OCI-LY7 (cell line): ENCODE data around the gene SH3RF3. TPM values are rescaled to one million over a fixed set of nuclear protein-coding genes. Genes with fewer than 3 reads are reported as not detected.

Source experiments
- BruUV-seq: library from RNA; stranded (reverse); fragments of 400-500 nt; replicated peaks from 2 replicates; lab custom pipeline; 2021; lab: Mats Ljungman, UMichigan
- CTCF ChIA-PET: fragments of 300-600 bp; sonication (Branson Sonifier 250); formaldehyde crosslinking; loops from one replicate; lab custom pipeline; 2022; ENCODE audit warnings: antibody characterized with exemption; ENCODE audit not compliant: unreplicated experiment; lab: Charles Lee
- POLR2A ChIA-PET: fragments of 300-600 bp; sonication (Branson Sonifier 250); formaldehyde crosslinking; loops from one replicate; lab custom pipeline; 2022; ENCODE audit warnings: antibody characterized with exemption; lab: Charles Lee
- DNase-seq: peaks from one replicate; pipeline ENCODE4 v3.0.0-alpha.2; 2015; ENCODE audit warnings: low spot score
- H2AFZ ChIP-seq: fragments of 200-600 bp; sonication (generic), shearing (Covaris generic); 2 replicates; pipeline ENCODE4 v1.6.1; 2014; ENCODE audit warnings: mild to moderate bottlenecking, antibody characterized with exemption, low read length, moderate library complexity
- H3K27ac ChIP-seq: fragments of 200-600 bp; sonication (generic); 2 replicates; pipeline ENCODE4 v1.5.1; 2014; ENCODE audit warnings: mixed run types, low read depth, mild to moderate bottlenecking, moderate library complexity, low read length, inconsistent platforms; ENCODE audit not compliant: poor library complexity, severe bottlenecking
- H3K36me3 ChIP-seq: fragments of 200-600 bp; sonication (generic); 2 replicates; pipeline ENCODE4 v1.6.1; 2014; ENCODE audit warnings: mild to moderate bottlenecking, antibody characterized with exemption, low read length, moderate library complexity, mixed read lengths; ENCODE audit not compliant: insufficient read depth
- H3K4me1 ChIP-seq: fragments of 200-600 bp; sonication (generic); 2 replicates; pipeline ENCODE4 v1.5.1; 2014; ENCODE audit warnings: mild to moderate bottlenecking, low read length; ENCODE audit not compliant: insufficient read depth, poor library complexity, severe bottlenecking
- H3K4me2 ChIP-seq: fragments of 200-600 bp; sonication (generic); 2 replicates; pipeline ENCODE4 v1.6.1; 2014; ENCODE audit warnings: mild to moderate bottlenecking, low read length
- H3K4me3 ChIP-seq: fragments of 200-600 bp; sonication (generic); 2 replicates; pipeline ENCODE4 v1.5.1; 2014; ENCODE audit warnings: mild to moderate bottlenecking, low read depth, low read length; ENCODE audit not compliant: poor library complexity, severe bottlenecking
- H3K79me2 ChIP-seq: fragments of 200-600 bp; sonication (generic); 2 replicates; pipeline ENCODE4 v1.6.1; 2016; ENCODE audit warnings: low read depth, mild to moderate bottlenecking, low read length, moderate library complexity, mixed read lengths; ENCODE audit not compliant: insufficient read depth
- H3K9me2 ChIP-seq: fragments of 200-600 bp; sonication (generic); 2 replicates; pipeline ENCODE4 v1.6.1; 2016; ENCODE audit warnings: mild to moderate bottlenecking, low read length, mixed read lengths; ENCODE audit not compliant: insufficient read depth
- H3K9me3 ChIP-seq: fragments of 200-600 bp; sonication (generic); 2 replicates; pipeline ENCODE4 v1.6.1; 2014; ENCODE audit warnings: mild to moderate bottlenecking, mixed run types, low read length, mixed read lengths
- H4K20me1 ChIP-seq: fragments of 200-600 bp; sonication (generic); 2 replicates; pipeline ENCODE4 v1.6.1; 2014; ENCODE audit warnings: mild to moderate bottlenecking, antibody characterized with exemption, low read length, moderate library complexity, mixed read lengths; ENCODE audit not compliant: insufficient read depth
- CTCF ChIP-seq: fragments of 200-600 bp; sonication (generic); conservative IDR thresholded peaks from 2 replicates; pipeline ENCODE4 v1.5.1; 2014; ENCODE audit warnings: mild to moderate bottlenecking, antibody characterized with exemption, low read length, moderate library complexity, mixed read lengths
- EZH2phosphoT487 ChIP-seq: fragments of 200-600 bp; sonication (generic); IDR thresholded peaks from 2 replicates; pipeline ENCODE4 v1.6.1; 2018; ENCODE audit warnings: low read depth, borderline replicate concordance, mild to moderate bottlenecking, mixed run types, antibody characterized with exemption, low read length, moderate library complexity, mixed read lengths
- intact Hi-C: fragments of 100-400 bp; cut with micrococcal nuclease; formaldehyde crosslinking; loops from one replicate; pipeline ENCODE4 v1.10.0; 2022; ENCODE audit not compliant: unreplicated experiment
- total RNA-seq, 2 experiments: library from RNA; depleted of rRNA in 1 of 2; stranded (reverse); fragments of >200 nt in 1 of 2; shearing (Covaris generic) in 1 of 2; gene quantifications; 2 replicates each; pipeline ENCODE4 v1.2.3, GENCODE V29; 2014 to 2022

SH3RF3 gene
- total RNA-seq, 2 experiments from 2014 or later, result not detected

GRCh38 chr2:109356324-109357035 is 227.5 kb downstream of the SH3RF3 start:
- H3K4me3 ChIP-seq, result no peak overlapping the region
- no peaks in the 10 kb centered on the region for H3K9me3 ChIP-seq
- TF ChIP-seq EZH2phosphoT487 (no peak), CTCF (no peak)
- no peaks in the 10 kb centered on the region for H3K9me2 ChIP-seq
- POLR2A ChIA-PET, result no interaction called here
- no TSS peak for BruUV-seq
- intact Hi-C loops, result no loop called here
- no peaks in the 10 kb centered on the region for H4K20me1 ChIP-seq
- H2AFZ ChIP-seq, result no peak overlapping the region
- H3K36me3 ChIP-seq, result no peaks in the 10 kb centered on the region
- DNase-seq, result no peak
- no peaks in the 10 kb centered on the region for H3K79me2 ChIP-seq
- no peak overlapping the region for H3K4me2 ChIP-seq
- CTCF ChIA-PET, result no interaction called here
- no peak overlapping the region for H3K27ac ChIP-seq
- no peaks in the 10 kb centered on the region for H3K4me1 ChIP-seq

GRCh38 chr2:109364217-109364616 is 235.2 kb downstream of the SH3RF3 start:
- H3K27ac ChIP-seq, result no peak overlapping the region
- TF ChIP-seq CTCF (no peak), EZH2phosphoT487 (no peak)
- no peaks in the 10 kb centered on the region for H3K79me2 ChIP-seq
- no peak for DNase-seq
- no peak overlapping the region for H2AFZ ChIP-seq
- POLR2A ChIA-PET, result no interaction called here
- H4K20me1 ChIP-seq, result no peaks in the 10 kb centered on the region
- H3K4me2 ChIP-seq, result no peak overlapping the region
- no peak overlapping the region for H3K4me3 ChIP-seq
- no peaks in the 10 kb centered on the region for H3K9me3 ChIP-seq
- intact Hi-C loops, result no loop called here
- no TSS peak for BruUV-seq
- CTCF ChIA-PET, result no interaction called here
- no peaks in the 10 kb centered on the region for H3K36me3 ChIP-seq
- no peaks in the 10 kb centered on the region for H3K9me2 ChIP-seq
- H3K4me1 ChIP-seq, result no peaks in the 10 kb centered on the region

DNA sequence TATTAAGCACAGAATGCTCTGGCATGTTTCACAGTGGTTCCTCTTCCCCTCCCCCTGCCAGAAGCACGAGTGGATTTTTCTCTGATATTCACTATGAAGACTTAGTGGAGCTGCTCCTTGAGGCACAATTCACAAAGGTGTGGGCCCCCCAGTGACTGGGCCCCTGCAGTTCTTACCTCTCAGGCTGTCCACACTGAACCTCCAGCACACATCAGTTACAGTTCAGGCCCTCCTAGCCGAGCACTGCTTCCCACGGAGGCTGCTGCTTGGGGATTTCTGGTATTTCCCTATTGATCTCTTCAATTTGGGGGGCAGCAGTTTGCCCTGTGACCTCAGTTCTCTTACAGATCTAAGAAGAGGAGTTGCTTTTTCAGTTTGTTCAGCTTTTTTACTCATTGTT is 236.1 kb downstream of the SH3RF3 start:
- Histone ChIP-seq H3K27ac (no peak overlapping the region), H3K4me3 (no peak overlapping the region), H3K4me1 (no peaks in the 10 kb centered on the region), H3K9me3 (no peaks in the 10 kb centered on the region), H3K79me2 (no peaks in the 10 kb centered on the region), H3K4me2 (no peak overlapping the region), H3K36me3 (no peaks in the 10 kb centered on the region), H4K20me1 (no peaks in the 10 kb centered on the region), H2AFZ (no peak overlapping the region), H3K9me2 (no peaks in the 10 kb centered on the region)
- DNase-seq, result no peak
- TF ChIP-seq CTCF (no peak), EZH2phosphoT487 (no peak)
- intact Hi-C loops, result no loop called here
- POLR2A ChIA-PET, result no interaction called here
- CTCF ChIA-PET, result no interaction called here
- BruUV-seq, result no TSS peak
